Endothelial cell of umbilical vein (primary cell): ENCODE measurements around the gene SOAT1.

Experiments
- EZH2 ChIP-seq: IDR thresholded peaks from 2 replicates; pipeline ENCODE4 v1.6.1; 2012; ENCODE audit warnings: borderline replicate concordance, low read depth, mild to moderate bottlenecking, moderate library complexity, low read length, inconsistent platforms; ENCODE audit not compliant: severe bottlenecking
- JUN ChIP-seq: IDR thresholded peaks from 2 replicates; pipeline ENCODE4 v1.6.1; 2011; ENCODE audit warnings: borderline replicate concordance, low read depth; ENCODE audit not compliant: insufficient read length, insufficient read depth
- POLR2AphosphoS5 ChIP-seq: IDR thresholded peaks from 2 replicates; pipeline ENCODE4 v1.6.1; 2012; ENCODE audit warnings: low read depth, mild to moderate bottlenecking, control low read depth, low read length, moderate library complexity; ENCODE audit not compliant: insufficient read depth
- TF ChIP-seq, protein P1 (sequence below), 2 donors: IDR thresholded peaks; 1 replicate in 1 of 2; 2 replicates in 1 of 2; pipeline ENCODE4 v1.5.1; 2011; ENCODE audit warnings: low read length in 2 of 2, mild to moderate bottlenecking in 2 of 2, moderate library complexity in 2 of 2, control low read depth in 1 of 2, inconsistent platforms in 1 of 2, low read depth in 1 of 2; ENCODE audit not compliant: insufficient read depth in 1 of 2; ENCODE audit errors: extremely low read depth in 1 of 2

DNA sequence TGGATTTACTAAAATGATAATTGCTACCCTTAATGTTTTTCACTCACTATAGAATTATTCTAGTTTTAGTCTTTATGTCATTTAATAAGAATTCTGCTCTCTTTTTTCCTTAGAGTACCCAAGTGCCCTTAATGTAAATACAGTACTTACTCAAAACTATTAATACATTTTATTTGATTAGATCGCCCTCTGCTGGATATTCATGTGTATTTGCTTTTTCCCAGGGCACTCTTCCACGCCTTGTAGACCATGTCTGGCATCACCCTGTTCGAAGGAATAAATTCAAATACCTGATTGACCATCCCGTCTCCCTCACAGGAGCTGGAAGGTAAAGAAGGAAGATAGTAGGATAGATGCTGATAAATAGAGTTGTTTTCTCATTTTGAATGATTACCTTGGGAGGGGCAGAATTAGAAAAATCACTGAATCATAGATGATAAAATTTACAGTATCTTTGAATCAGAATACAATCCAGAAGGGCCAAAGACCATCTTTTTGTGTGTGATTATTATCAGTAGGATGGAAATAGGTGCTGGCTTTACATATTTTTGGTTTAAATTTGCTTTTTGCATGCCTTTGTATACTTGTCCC lies 76.2 kb downstream of the SOAT1 start:
- TF ChIP-seq, protein P1, sequence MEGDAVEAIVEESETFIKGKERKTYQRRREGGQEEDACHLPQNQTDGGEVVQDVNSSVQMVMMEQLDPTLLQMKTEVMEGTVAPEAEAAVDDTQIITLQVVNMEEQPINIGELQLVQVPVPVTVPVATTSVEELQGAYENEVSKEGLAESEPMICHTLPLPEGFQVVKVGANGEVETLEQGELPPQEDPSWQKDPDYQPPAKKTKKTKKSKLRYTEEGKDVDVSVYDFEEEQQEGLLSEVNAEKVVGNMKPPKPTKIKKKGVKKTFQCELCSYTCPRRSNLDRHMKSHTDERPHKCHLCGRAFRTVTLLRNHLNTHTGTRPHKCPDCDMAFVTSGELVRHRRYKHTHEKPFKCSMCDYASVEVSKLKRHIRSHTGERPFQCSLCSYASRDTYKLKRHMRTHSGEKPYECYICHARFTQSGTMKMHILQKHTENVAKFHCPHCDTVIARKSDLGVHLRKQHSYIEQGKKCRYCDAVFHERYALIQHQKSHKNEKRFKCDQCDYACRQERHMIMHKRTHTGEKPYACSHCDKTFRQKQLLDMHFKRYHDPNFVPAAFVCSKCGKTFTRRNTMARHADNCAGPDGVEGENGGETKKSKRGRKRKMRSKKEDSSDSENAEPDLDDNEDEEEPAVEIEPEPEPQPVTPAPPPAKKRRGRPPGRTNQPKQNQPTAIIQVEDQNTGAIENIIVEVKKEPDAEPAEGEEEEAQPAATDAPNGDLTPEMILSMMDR (IDR thresholded peaks at IDR 0.05; ENCODE audit: extremely low read depth in 1 of 2, insufficient read depth in 1 of 2, low read depth in 1 of 2, low read length in 2 of 2): peak; percentile 36 to 47
- TF ChIP-seq EZH2 (no peak), POLR2AphosphoS5 (no peak), JUN (no peak)
